ENCODE results near the gene IFT57.

Gene IFT57

DNA sequence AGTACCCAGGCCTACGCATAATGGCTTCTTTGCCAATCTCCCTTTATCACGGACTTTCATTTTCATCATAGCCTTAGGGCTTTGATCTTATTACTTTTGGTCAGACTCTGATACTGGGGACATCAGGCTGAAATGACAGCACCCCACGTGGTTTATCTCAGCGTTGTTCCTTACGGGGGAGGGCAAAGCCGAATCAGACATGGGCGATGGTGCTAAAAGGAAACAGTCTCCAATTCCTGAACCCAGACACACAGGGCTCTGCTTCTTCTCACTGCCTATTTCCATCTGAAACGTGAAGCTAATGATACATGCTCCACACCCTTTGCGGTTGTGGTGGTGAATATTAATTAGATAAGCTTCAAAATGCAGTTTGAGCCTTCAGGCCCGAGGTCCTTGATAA is 72.0 kb downstream of the IFT57 start (continued):
- TF ChIP-seq, protein P1, sequence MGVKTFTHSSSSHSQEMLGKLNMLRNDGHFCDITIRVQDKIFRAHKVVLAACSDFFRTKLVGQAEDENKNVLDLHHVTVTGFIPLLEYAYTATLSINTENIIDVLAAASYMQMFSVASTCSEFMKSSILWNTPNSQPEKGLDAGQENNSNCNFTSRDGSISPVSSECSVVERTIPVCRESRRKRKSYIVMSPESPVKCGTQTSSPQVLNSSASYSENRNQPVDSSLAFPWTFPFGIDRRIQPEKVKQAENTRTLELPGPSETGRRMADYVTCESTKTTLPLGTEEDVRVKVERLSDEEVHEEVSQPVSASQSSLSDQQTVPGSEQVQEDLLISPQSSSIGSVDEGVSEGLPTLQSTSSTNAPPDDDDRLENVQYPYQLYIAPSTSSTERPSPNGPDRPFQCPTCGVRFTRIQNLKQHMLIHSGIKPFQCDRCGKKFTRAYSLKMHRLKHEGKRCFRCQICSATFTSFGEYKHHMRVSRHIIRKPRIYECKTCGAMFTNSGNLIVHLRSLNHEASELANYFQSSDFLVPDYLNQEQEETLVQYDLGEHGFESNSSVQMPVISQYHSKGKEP (tag by site-specific recombination; IDR thresholded peaks at IDR 0.05): no peak
- TF ChIP-seq, protein P2, sequence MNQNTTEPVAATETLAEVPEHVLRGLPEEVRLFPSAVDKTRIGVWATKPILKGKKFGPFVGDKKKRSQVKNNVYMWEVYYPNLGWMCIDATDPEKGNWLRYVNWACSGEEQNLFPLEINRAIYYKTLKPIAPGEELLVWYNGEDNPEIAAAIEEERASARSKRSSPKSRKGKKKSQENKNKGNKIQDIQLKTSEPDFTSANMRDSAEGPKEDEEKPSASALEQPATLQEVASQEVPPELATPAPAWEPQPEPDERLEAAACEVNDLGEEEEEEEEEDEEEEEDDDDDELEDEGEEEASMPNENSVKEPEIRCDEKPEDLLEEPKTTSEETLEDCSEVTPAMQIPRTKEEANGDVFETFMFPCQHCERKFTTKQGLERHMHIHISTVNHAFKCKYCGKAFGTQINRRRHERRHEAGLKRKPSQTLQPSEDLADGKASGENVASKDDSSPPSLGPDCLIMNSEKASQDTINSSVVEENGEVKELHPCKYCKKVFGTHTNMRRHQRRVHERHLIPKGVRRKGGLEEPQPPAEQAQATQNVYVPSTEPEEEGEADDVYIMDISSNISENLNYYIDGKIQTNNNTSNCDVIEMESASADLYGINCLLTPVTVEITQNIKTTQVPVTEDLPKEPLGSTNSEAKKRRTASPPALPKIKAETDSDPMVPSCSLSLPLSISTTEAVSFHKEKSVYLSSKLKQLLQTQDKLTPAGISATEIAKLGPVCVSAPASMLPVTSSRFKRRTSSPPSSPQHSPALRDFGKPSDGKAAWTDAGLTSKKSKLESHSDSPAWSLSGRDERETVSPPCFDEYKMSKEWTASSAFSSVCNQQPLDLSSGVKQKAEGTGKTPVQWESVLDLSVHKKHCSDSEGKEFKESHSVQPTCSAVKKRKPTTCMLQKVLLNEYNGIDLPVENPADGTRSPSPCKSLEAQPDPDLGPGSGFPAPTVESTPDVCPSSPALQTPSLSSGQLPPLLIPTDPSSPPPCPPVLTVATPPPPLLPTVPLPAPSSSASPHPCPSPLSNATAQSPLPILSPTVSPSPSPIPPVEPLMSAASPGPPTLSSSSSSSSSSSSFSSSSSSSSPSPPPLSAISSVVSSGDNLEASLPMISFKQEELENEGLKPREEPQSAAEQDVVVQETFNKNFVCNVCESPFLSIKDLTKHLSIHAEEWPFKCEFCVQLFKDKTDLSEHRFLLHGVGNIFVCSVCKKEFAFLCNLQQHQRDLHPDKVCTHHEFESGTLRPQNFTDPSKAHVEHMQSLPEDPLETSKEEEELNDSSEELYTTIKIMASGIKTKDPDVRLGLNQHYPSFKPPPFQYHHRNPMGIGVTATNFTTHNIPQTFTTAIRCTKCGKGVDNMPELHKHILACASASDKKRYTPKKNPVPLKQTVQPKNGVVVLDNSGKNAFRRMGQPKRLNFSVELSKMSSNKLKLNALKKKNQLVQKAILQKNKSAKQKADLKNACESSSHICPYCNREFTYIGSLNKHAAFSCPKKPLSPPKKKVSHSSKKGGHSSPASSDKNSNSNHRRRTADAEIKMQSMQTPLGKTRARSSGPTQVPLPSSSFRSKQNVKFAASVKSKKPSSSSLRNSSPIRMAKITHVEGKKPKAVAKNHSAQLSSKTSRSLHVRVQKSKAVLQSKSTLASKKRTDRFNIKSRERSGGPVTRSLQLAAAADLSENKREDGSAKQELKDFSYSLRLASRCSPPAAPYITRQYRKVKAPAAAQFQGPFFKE (tag by site-specific recombination; IDR thresholded peaks at IDR 0.05; ENCODE audit: borderline replicate concordance): no peak
- no peak for TF ChIP-seq TCF7L2 (IDR thresholded peaks at IDR 0.05; ENCODE audit: borderline replicate concordance, low read depth, low read length)
- TF ChIP-seq ZNF830 (tag by site-specific recombination; IDR thresholded peaks at IDR 0.05; ENCODE audit: low read depth): no peak

DNA sequence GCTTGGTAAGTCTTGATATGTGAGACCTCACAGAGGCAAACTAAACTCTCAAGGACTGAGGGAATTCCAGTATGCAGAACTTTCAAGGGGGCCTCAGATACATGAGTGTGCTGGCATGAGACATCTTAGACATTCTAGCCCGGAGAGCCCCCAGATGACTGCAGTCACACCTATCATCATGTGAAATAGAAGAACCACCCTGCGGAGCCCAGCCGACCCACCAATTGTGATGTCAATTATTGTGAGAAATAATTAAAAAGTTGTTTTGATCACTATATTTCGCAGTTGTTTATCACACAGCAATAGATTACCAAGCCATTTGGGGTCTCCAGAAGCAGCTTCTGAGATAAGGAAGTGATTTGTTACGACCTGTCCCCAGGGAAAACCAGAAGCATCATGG is 76.1 kb downstream of the IFT57 start:
- H3K4me1 ChIP-seq (ENCODE audit: control insufficient read depth, insufficient read depth, low read length): no peaks in the 10 kb centered on the region
- TF ChIP-seq SP7 (tag by site-specific recombination; IDR thresholded peaks at IDR 0.05) (no peak), ZNF266 (tag by site-specific recombination; IDR thresholded peaks at IDR 0.05; ENCODE audit: low read depth) (no peak), ZNF843 (tag by site-specific recombination; IDR thresholded peaks at IDR 0.05) (no peak), ZNF549 (tag by site-specific recombination; IDR thresholded peaks at IDR 0.05) (no peak), ZBTB1 (tag by site-specific recombination; IDR thresholded peaks at IDR 0.05) (no peak), ZNF138 (tag by site-specific recombination; IDR thresholded peaks at IDR 0.05; ENCODE audit: borderline replicate concordance) (no peak), ZNF426 (tag by site-specific recombination; IDR thresholded peaks at IDR 0.05) (no peak)
- TF ChIP-seq, protein P3, sequence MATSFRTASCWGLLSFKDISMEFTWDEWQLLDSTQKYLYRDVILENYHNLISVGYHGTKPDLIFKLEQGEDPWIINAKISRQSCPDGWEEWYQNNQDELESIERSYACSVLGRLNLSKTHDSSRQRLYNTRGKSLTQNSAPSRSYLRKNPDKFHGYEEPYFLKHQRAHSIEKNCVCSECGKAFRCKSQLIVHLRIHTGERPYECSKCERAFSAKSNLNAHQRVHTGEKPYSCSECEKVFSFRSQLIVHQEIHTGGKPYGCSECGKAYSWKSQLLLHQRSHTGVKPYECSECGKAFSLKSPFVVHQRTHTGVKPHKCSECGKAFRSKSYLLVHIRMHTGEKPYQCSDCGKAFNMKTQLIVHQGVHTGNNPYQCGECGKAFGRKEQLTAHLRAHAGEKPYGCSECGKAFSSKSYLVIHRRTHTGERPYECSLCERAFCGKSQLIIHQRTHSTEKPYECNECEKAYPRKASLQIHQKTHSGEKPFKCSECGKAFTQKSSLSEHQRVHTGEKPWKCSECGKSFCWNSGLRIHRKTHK (tag by site-specific recombination; IDR thresholded peaks at IDR 0.05): no peak
- TF ChIP-seq, protein P4, sequence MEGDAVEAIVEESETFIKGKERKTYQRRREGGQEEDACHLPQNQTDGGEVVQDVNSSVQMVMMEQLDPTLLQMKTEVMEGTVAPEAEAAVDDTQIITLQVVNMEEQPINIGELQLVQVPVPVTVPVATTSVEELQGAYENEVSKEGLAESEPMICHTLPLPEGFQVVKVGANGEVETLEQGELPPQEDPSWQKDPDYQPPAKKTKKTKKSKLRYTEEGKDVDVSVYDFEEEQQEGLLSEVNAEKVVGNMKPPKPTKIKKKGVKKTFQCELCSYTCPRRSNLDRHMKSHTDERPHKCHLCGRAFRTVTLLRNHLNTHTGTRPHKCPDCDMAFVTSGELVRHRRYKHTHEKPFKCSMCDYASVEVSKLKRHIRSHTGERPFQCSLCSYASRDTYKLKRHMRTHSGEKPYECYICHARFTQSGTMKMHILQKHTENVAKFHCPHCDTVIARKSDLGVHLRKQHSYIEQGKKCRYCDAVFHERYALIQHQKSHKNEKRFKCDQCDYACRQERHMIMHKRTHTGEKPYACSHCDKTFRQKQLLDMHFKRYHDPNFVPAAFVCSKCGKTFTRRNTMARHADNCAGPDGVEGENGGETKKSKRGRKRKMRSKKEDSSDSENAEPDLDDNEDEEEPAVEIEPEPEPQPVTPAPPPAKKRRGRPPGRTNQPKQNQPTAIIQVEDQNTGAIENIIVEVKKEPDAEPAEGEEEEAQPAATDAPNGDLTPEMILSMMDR (tag by site-specific recombination; IDR thresholded peaks at IDR 0.05): no peak
- H3K4me3 ChIP-seq (ENCODE audit: low read depth, low read length): no peak overlapping the region
- no peak overlapping the region for H3K27ac ChIP-seq (ENCODE audit: extremely low read depth, low read depth, low read length)
- H3K9me3 ChIP-seq (ENCODE audit: control insufficient read depth, insufficient read depth, low read depth, low read length): no peaks in the 10 kb centered on the region
- POLR2A ChIA-PET: no interaction called here
- CTCF ChIA-PET: no interaction called here
- H3K36me3 ChIP-seq (ENCODE audit: control insufficient read depth in 2 of 2, insufficient read depth in 1 of 2, low read length in 2 of 2): no peaks in the 10 kb centered on the region

Data from HEK293 (cell line).